B cell (primary cell): Measurements from ENCODE around the gene CTDNEP1. TPM values are rescaled to one million over a fixed set of nuclear protein-coding genes. Genes with fewer than 3 reads are reported as not detected.

Source experiments
- ATAC-seq: fragments of 200-7000 bp; cut with Tn5 transposase; one replicate; pipeline ENCODE4 v1.10.0; 2021; ENCODE audit warnings: low read depth, mild to moderate bottlenecking, moderate number of reproducible peaks, moderate library complexity
- CTCF ChIA-PET: fragments of 350-600 bp; sonication (Branson Sonifier 250); formaldehyde crosslinking; loops from one replicate; lab custom pipeline; 2021; ENCODE audit warnings: antibody characterized with exemption, inconsistent platforms; lab: Charles Lee
- POLR2A ChIA-PET: fragments of 350-600 bp; sonication (Branson Sonifier 250); formaldehyde crosslinking; loops from one replicate; lab custom pipeline; 2021; ENCODE audit warnings: antibody characterized with exemption; lab: Charles Lee
- DNase-seq: peaks from one replicate; pipeline ENCODE4 v3.0.0; 2013
- H2AFZ ChIP-seq: 2 replicates; pipeline ENCODE4 v1.6.1; 2012; ENCODE audit warnings: mild to moderate bottlenecking, low read depth, low read length; ENCODE audit not compliant: insufficient read depth, poor library complexity, severe bottlenecking
- H3K27ac ChIP-seq, 2 donors: 1 replicate in 1 of 2; 2 replicates in 1 of 2; pipeline ENCODE4 v1.5.1; 2012 to 2013; ENCODE audit warnings: low read length in 2 of 2, mild to moderate bottlenecking in 2 of 2, moderate library complexity in 1 of 2
- H3K27me3 ChIP-seq, 4 experiments: fragments of 200-600 bp in 1 of 4; sonication (generic) in 1 of 4; replicated peaks in 1 of 4; 1 replicate in 2 of 4; 2 replicates in 2 of 4; pipeline versions ENCODE4 v1.6.1 to v1.7.0; 2013 to 2016; ENCODE audit warnings: low read length in 3 of 4, mild to moderate bottlenecking in 2 of 4, mixed read lengths in 1 of 4, moderate library complexity in 1 of 4; ENCODE audit not compliant: insufficient read depth in 4 of 4, control insufficient read depth in 3 of 4; ENCODE audit errors: control extremely low read depth in 1 of 4
- H3K36me3 ChIP-seq, 2 experiments: replicated peaks in 1 of 2; 1 replicate in 1 of 2; 2 replicates in 1 of 2; pipeline versions ENCODE4 v1.6.1 to v1.7.1; 2013; ENCODE audit warnings: low read length in 1 of 2; ENCODE audit not compliant: insufficient read depth in 2 of 2, control insufficient read depth in 1 of 2; ENCODE audit errors: control extremely low read depth in 1 of 2, extremely low read depth in 1 of 2
- H3K4me1 ChIP-seq, 2 donors: fragments of 200-600 bp in 1 of 2; sonication (generic) in 1 of 2; 1 replicate in 1 of 2; 2 replicates in 1 of 2; pipeline versions ENCODE4 v1.5.1 to v1.6.1; 2013 to 2017; ENCODE audit warnings: low read length in 2 of 2; ENCODE audit not compliant: control insufficient read depth in 2 of 2, insufficient read depth in 2 of 2
- H3K4me2 ChIP-seq: replicated peaks from 2 replicates; pipeline ENCODE3; 2012; ENCODE audit warnings: mild to moderate bottlenecking, low read depth, low read length; ENCODE audit not compliant: poor library complexity, severe bottlenecking
- H3K4me3 ChIP-seq, 5 experiments: fragments of 200-600 bp in 1 of 5; sonication (generic) in 1 of 5; 1 replicate in 3 of 5; 2 replicates in 2 of 5; pipeline versions ENCODE4 v1.5.1 to v1.7.0; 2011 to 2016; ENCODE audit warnings: low read length in 4 of 5, mild to moderate bottlenecking in 4 of 5, low read depth in 2 of 5, control low read depth in 1 of 5, moderate library complexity in 1 of 5; ENCODE audit not compliant: insufficient read depth in 1 of 5; ENCODE audit errors: control extremely low read depth in 1 of 5, extremely low read depth in 1 of 5
- H3K79me2 ChIP-seq: fragments of 200-600 bp; sonication (generic); one replicate; pipeline ENCODE4 v1.6.0; 2016; ENCODE audit warnings: low read length; ENCODE audit not compliant: control insufficient read depth, insufficient read depth
- H3K9ac ChIP-seq: fragments of 200-600 bp; sonication (generic); 2 replicates; pipeline ENCODE4 v1.6.1; 2017; ENCODE audit warnings: mild to moderate bottlenecking, low read length, moderate library complexity
- H3K9me3 ChIP-seq, 3 donors: one replicate each; pipeline versions ENCODE4 v1.6.1 to v1.7.1; 2013; ENCODE audit warnings: low read length in 2 of 3; ENCODE audit not compliant: control insufficient read depth in 2 of 3, insufficient read depth in 1 of 3; ENCODE audit errors: control extremely low read depth in 1 of 3
- H4K20me1 ChIP-seq: 2 replicates; pipeline ENCODE4 v1.6.0; 2012; ENCODE audit warnings: mild to moderate bottlenecking, low read length; ENCODE audit not compliant: insufficient read depth, control insufficient read depth, poor library complexity, severe bottlenecking
- H3K27ac Mint-ChIP-seq: one replicate; pipeline ENCODE4 v1.8.0; 2021; ENCODE audit warnings: mixed read lengths
- H3K27me3 Mint-ChIP-seq: one replicate; pipeline ENCODE4 v1.8.0; 2021; ENCODE audit warnings: mixed read lengths
- H3K4me1 Mint-ChIP-seq: one replicate; pipeline ENCODE4 v1.8.0; 2021; ENCODE audit warnings: mixed read lengths
- H3K4me3 Mint-ChIP-seq: one replicate; pipeline ENCODE4 v1.8.0; 2021; ENCODE audit warnings: mixed read lengths
- H3K9me3 Mint-ChIP-seq: one replicate; pipeline ENCODE4 v1.8.0; 2022; ENCODE audit warnings: mixed read lengths; ENCODE audit not compliant: insufficient read depth
- EZH2 ChIP-seq: IDR thresholded peaks from 2 replicates; pipeline ENCODE4 v1.6.1; 2012; ENCODE audit warnings: borderline replicate concordance, low read depth, mild to moderate bottlenecking, moderate library complexity, low read length; ENCODE audit not compliant: insufficient read depth, poor library complexity, severe bottlenecking
- WGBS: methylation state at CpG from one replicate; pipeline ENCODE4 v1.1.5; 2013; ENCODE audit warnings: missing lambda C conversion rate; ENCODE audit not compliant: insufficient coverage; 5-methylcytosine and 5-hydroxymethylcytosine counted together
- intact Hi-C: fragments of 100-400 bp; cut with micrococcal nuclease; formaldehyde crosslinking; loops from one replicate; pipeline ENCODE4 v1.10.0; 2022
- polyA plus RNA-seq: library from polyadenylated mRNA; depleted of rRNA; stranded (reverse); fragments of >200 nt; gene quantifications from 2 replicates; pipeline ENCODE4 v1.2.3, GENCODE V29; 2012
- total RNA-seq, 2 donors: library from RNA; stranded (reverse); fragments of 120-200 nt in 1 of 2; gene quantifications; 1 replicate in 1 of 2; 2 replicates in 1 of 2; pipeline versions ENCODE4 v1.2.3 to v1.2.4, GENCODE V29; 2013 to 2022
- TF ChIP-seq, protein P1 (sequence below): fragments of 200-600 bp; IDR thresholded peaks from one replicate; pipeline ENCODE4 v1.8.0; 2022; ENCODE audit warnings: antibody characterized with exemption, mild to moderate bottlenecking

The CTDNEP1 gene
- total and polyA plus RNA-seq, 2 donors (not counting 1 experiment from before 2014, with no cell fraction given), result 125 to 162 TPM

DNA sequence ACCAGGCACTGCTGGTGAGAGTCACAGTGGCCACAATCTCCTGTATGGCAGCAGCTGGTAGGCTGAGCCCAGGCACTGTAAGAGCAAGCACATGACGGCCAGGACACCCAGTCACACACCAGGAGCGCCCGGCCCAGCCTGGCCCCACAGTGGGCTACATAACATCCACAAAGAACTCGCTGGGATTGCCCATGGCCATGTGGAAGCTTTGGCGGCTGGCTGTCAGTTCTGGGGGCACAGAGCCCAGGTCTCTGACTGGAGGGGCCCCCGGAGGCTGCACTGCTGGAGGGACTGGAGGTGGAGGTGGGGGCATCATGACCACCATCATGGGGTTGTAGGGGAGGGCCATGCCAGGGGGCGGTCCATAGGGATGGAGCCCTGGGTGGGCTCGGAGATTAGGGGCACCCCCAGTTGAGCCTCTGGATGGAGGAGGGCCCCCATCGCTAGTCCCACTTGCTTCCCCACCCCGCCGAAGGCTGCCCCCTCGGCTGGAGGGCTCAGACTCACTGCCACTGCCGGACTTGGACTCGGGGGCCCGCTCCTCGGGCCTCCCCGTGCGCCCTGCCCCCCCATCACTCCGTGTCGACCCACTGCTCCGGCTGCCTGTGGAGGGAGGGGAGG is 25.7 kb downstream of the CTDNEP1 start:
- H3K4me3 ChIP-seq, result no peak overlapping the region
- H4K20me1 ChIP-seq, result no peaks in the 10 kb centered on the region
- no peak for TF ChIP-seq EZH2
- TF ChIP-seq, protein P1, sequence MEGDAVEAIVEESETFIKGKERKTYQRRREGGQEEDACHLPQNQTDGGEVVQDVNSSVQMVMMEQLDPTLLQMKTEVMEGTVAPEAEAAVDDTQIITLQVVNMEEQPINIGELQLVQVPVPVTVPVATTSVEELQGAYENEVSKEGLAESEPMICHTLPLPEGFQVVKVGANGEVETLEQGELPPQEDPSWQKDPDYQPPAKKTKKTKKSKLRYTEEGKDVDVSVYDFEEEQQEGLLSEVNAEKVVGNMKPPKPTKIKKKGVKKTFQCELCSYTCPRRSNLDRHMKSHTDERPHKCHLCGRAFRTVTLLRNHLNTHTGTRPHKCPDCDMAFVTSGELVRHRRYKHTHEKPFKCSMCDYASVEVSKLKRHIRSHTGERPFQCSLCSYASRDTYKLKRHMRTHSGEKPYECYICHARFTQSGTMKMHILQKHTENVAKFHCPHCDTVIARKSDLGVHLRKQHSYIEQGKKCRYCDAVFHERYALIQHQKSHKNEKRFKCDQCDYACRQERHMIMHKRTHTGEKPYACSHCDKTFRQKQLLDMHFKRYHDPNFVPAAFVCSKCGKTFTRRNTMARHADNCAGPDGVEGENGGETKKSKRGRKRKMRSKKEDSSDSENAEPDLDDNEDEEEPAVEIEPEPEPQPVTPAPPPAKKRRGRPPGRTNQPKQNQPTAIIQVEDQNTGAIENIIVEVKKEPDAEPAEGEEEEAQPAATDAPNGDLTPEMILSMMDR, result no peak
- H3K79me2 ChIP-seq, result peaks cover 11% of the 10 kb centered on the region
- Mint-ChIP-seq H3K4me1 (peaks cover 7% of the 10 kb centered on the region), H3K27ac (no peak overlapping the region), H3K4me3 (no peak overlapping the region), H3K27me3 (no peaks in the 10 kb centered on the region), H3K9me3 (no peaks in the 10 kb centered on the region)
- POLR2A ChIA-PET, result interaction anchor here (0.6 kb wide), 1 partner anchor 12 kb away, joined by 3 read pairs; no protein-coding TSS in a partner anchor
- peaks cover under 1 to 5% of the 10 kb centered on the region in 2 donors for H3K4me1 ChIP-seq
- H3K27ac ChIP-seq, result no peak overlapping the region
- H3K9ac ChIP-seq, result no peak overlapping the region
- ATAC-seq (no peak), DNase-seq (no peak)
- 96% methylated on average over 9 of the region's 21 CpGs for WGBS
- CTCF ChIA-PET, result interaction anchor here (0.5 kb wide), 1 partner anchor 70 kb away, joined by 4 read pairs; no protein-coding TSS in a partner anchor
- no peaks in the 10 kb centered on the region for H3K9me3 ChIP-seq
- peaks cover 0 to 78% of the 10 kb centered on the region in 2 experiments for H3K36me3 ChIP-seq
- intact Hi-C loops, result no loop called here
- H2AFZ ChIP-seq, result no peak overlapping the region
- H3K27me3 ChIP-seq, result no peaks in the 10 kb centered on the region
- H3K4me2 ChIP-seq, result no peak overlapping the region

DNA sequence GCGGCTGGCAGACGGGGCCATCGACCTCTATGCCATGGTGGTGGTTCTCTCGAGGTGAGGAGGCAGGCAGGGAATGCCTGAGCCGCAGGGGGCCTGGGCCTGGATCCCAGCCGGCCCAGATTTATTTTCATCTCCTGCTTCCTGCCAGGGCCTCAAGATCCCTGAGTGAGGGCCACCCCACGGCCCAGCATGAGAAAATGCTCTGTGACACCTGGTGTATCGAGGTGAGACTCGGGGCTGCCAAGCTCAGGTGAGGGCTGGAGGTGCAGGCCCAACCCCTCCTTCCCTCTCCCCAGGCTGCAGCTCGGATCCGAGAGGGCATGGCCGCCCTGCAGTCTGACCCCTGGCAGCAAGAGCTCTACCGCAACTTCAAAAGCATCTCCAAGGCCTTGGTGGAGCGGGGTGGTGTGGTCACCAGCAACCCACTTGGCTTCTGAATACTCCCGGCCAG is 26.8 kb downstream of the CTDNEP1 start:
- CTCF ChIA-PET, result no interaction called here
- H3K4me1 Mint-ChIP-seq, result peaks cover 14% of the 10 kb centered on the region

More for the DNA sequence above, 26.8 kb downstream of the CTDNEP1 start:
- Histone ChIP-seq H3K9me3 (no peaks in the 10 kb centered on the region), H2AFZ (no peak overlapping the region), H3K36me3 (peaks cover 0 to 68% of the 10 kb centered on the region in 2 experiments), H3K27ac (no peak overlapping the region), H4K20me1 (no peaks in the 10 kb centered on the region), H3K4me3 (no peak overlapping the region), H3K79me2 (no peaks in the 10 kb centered on the region), H3K4me1 (peaks cover 7 to 13% of the 10 kb centered on the region in 2 donors), H3K4me2 (no peak overlapping the region), H3K9ac (no peak overlapping the region), H3K27me3 (no peaks in the 10 kb centered on the region)
- 95% methylated on average over 14 of the region's 15 CpGs for WGBS
- ATAC-seq (no peak), DNase-seq (no peak)
- POLR2A ChIA-PET, result interaction anchor here (1.1 kb wide), 1 partner anchor 10 kb away, joined by 4 read pairs; the partner anchor contains the start of gene DVL2
- no peaks in the 10 kb centered on the region for H3K27me3 Mint-ChIP-seq
- TF ChIP-seq EZH2, result no peak
- TF ChIP-seq, protein P1, result no peak
- H3K27ac Mint-ChIP-seq, result no peak overlapping the region
- intact Hi-C loops, result no loop called here
- H3K4me3 Mint-ChIP-seq, result no peak overlapping the region
- H3K9me3 Mint-ChIP-seq, result no peaks in the 10 kb centered on the region
